ENCODE measurements around the gene DENND4B.
"Not testable (repeated sequence)": the region's sequence is repeated elsewhere in the genome, so short reads cannot be mapped to it uniquely, and the experiment has no call there.

The DENND4B gene

DNA sequence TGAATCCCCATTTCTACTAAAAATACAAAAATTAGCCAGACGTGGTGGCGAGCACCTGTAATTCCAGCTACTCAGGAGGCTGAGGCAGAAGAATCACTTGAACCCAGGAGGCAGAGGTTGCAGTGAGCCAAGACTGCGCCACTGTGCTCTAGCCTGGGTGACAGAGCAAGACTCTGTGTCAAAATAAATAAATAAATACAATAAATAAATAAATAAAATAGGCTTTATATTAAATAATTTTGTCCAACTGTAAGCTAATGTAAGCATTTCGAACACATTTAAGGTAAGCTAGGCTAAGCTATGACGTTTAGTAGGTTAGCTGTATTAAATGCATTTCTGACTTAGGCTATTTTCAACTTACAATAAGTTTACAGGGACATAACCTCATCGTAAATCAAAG lies 36.0 kb downstream of the DENND4B start:
- not testable (repeated sequence) for H3K36me3 ChIP-seq (ENCODE audit: control insufficient read depth, insufficient read depth, low read length); H3K4me1 ChIP-seq (ENCODE audit: control insufficient read depth, insufficient read depth, low read length); H3K9me3 ChIP-seq (ENCODE audit: control insufficient read depth, low read length); H3K4me3 ChIP-seq (ENCODE audit: insufficient read depth, low read depth, low read length); H3K27me3 ChIP-seq (ENCODE audit: control insufficient read depth, insufficient read depth, low read length, poor library complexity, severe bottlenecking); H3K27ac ChIP-seq (ENCODE audit: insufficient read depth, low read depth, low read length, poor library complexity, severe bottlenecking)
- WGBS, 2 experiments, result 93% methylated on average over 3 to 5 of the region's 6 CpGs

DNA sequence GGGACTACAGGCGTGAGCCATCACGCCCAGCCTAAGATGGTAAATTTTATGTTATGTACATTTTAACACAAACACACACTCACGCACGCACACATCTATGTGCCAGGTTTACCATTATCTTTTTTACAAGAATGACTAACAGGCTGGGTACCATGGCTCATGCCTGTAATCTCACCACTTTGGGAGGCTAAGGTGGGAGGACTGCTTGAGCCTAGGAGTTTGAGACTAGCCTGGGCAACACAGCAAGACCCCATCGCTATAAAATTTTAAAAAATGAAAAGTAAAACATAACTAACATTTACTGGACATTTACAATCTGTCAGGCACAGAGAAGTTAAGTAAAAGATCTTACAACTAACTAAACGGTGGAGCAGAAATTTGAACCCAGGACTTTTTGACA lies 38.4 kb downstream of the DENND4B start:
- Histone ChIP-seq H3K4me3 (ENCODE audit: insufficient read depth, low read depth, low read length) (no peak overlapping the region), H3K9me3 (ENCODE audit: control insufficient read depth, low read length) (no peaks in the 10 kb centered on the region), H3K27ac (ENCODE audit: insufficient read depth, low read depth, low read length, poor library complexity, severe bottlenecking) (no peak overlapping the region), H3K27me3 (ENCODE audit: control insufficient read depth, insufficient read depth, low read length, poor library complexity, severe bottlenecking) (no peaks in the 10 kb centered on the region), H3K36me3 (ENCODE audit: control insufficient read depth, insufficient read depth, low read length) (peaks cover 4% of the 10 kb centered on the region), H3K4me1 (ENCODE audit: control insufficient read depth, insufficient read depth, low read length) (no peaks in the 10 kb centered on the region)
- 95 to 98% methylated on average over 5 of the region's 6 CpGs for WGBS, 2 experiments

DNA sequence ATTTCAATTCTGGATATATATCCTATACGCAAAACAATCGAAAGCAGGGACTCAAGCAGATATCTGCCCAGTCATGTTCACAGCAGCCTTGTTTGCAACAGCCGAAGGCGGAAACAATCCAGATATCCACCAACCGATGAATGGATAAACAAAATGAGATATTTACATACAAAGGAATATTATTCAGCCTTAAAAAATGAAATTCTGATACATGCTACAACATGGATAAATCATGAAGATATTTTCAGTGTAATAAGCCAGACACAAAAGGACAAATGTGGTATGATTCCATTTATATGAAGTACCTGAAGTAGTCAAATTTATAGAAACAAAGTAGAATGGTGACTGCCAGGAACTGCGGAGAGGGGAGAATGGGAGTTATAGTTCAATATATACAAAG lies 39.4 kb downstream of the DENND4B start:
- no peaks in the 10 kb centered on the region for H3K9me3 ChIP-seq (ENCODE audit: control insufficient read depth, low read length)
- no peaks in the 10 kb centered on the region for H3K4me1 ChIP-seq (ENCODE audit: control insufficient read depth, insufficient read depth, low read length)
- peaks cover 4% of the 10 kb centered on the region for H3K36me3 ChIP-seq (ENCODE audit: control insufficient read depth, insufficient read depth, low read length)
- no peaks in the 10 kb centered on the region for H3K27me3 ChIP-seq (ENCODE audit: control insufficient read depth, insufficient read depth, low read length, poor library complexity, severe bottlenecking)
- 97 to 99% methylated on average over 5 to 6 of the region's 6 CpGs for WGBS, 2 experiments
- H3K4me3 ChIP-seq (ENCODE audit: insufficient read depth, low read depth, low read length), result no peak overlapping the region
- H3K27ac ChIP-seq (ENCODE audit: insufficient read depth, low read depth, low read length, poor library complexity, severe bottlenecking), result no peak overlapping the region

DNA sequence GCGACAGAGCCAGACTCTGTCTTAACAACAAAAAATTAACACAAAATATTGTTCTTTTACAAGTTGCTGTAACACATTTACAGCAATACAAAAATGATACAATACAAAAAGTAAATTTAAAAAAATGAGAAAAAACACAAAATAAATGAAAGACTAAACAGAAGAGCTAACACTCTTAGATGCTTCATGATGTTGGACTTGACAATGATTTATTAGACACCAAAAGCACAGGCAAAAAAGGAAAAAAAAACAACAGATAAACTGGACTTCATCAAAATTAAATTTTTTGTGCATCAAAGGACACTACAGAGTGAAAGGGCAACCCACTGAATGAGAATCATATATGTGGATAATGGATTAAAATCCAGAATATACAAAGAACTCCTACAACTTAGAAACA lies 40.1 kb downstream of the DENND4B start:
- 95 to 100% methylated on average over 1 of the region's 1 CpG for whole genome bisulfite sequencing, 2 experiments
- no peaks in the 10 kb centered on the region for H3K27me3 ChIP-seq (ENCODE audit: control insufficient read depth, insufficient read depth, low read length, poor library complexity, severe bottlenecking)
- H3K36me3 ChIP-seq (ENCODE audit: control insufficient read depth, insufficient read depth, low read length), result peaks cover 4% of the 10 kb centered on the region
- H3K4me1 ChIP-seq (ENCODE audit: control insufficient read depth, insufficient read depth, low read length), result no peaks in the 10 kb centered on the region
- no peaks in the 10 kb centered on the region for H3K9me3 ChIP-seq (ENCODE audit: control insufficient read depth, low read length)
- H3K4me3 ChIP-seq (ENCODE audit: insufficient read depth, low read depth, low read length), result no peak overlapping the region
- no peak overlapping the region for H3K27ac ChIP-seq (ENCODE audit: insufficient read depth, low read depth, low read length, poor library complexity, severe bottlenecking)

GRCh38 chr1:153905908-153906307 lies 40.6 kb downstream of the DENND4B start:
- H3K27ac ChIP-seq (ENCODE audit: insufficient read depth, low read depth, low read length, poor library complexity, severe bottlenecking); H3K36me3 ChIP-seq (ENCODE audit: control insufficient read depth, insufficient read depth, low read length); H3K27me3 ChIP-seq (ENCODE audit: control insufficient read depth, insufficient read depth, low read length, poor library complexity, severe bottlenecking); H3K4me3 ChIP-seq (ENCODE audit: insufficient read depth, low read depth, low read length); H3K4me1 ChIP-seq (ENCODE audit: control insufficient read depth, insufficient read depth, low read length); H3K9me3 ChIP-seq (ENCODE audit: control insufficient read depth, low read length): not testable (repeated sequence)
- 92 to 94% methylated on average over 8 of the region's 8 CpGs for WGBS, 2 experiments

GRCh38 chr1:153903841-153904455 lies 42.6 kb downstream of the DENND4B start:
- H3K27ac ChIP-seq (ENCODE audit: insufficient read depth, low read depth, low read length, poor library complexity, severe bottlenecking), result no peak overlapping the region
- no peaks in the 10 kb centered on the region for H3K4me1 ChIP-seq (ENCODE audit: control insufficient read depth, insufficient read depth, low read length)
- 92 to 96% methylated on average over 13 to 14 of the region's 14 CpGs for WGBS, 2 experiments
- no peaks in the 10 kb centered on the region for H3K9me3 ChIP-seq (ENCODE audit: control insufficient read depth, low read length)
- H3K4me3 ChIP-seq (ENCODE audit: insufficient read depth, low read depth, low read length), result no peak overlapping the region
- no peaks in the 10 kb centered on the region for H3K27me3 ChIP-seq (ENCODE audit: control insufficient read depth, insufficient read depth, low read length, poor library complexity, severe bottlenecking)
- peaks cover 8% of the 10 kb centered on the region for H3K36me3 ChIP-seq (ENCODE audit: control insufficient read depth, insufficient read depth, low read length)

DNA sequence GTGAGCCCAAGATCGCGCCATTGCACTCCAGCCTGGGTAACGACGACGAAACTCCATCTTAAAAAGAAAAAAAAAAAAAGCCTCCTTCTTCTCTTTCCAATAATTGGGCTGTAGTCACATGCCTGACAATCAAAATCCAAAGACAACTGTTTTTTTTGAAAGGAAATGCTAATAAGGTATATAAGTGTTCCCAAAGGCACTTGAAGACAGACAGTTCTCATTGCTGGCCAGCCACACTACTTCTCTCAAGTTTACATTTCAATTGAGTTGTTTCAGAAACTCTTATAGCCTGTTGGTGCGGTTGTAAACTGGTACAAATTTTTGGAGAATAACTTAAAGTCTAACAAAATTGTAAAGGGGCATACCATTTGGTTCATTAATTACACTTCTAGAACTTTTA lies 47.0 kb downstream of the DENND4B start:
- Histone ChIP-seq H3K4me1 (ENCODE audit: control insufficient read depth, insufficient read depth, low read length) (no peaks in the 10 kb centered on the region), H3K9me3 (ENCODE audit: control insufficient read depth, low read length) (no peaks in the 10 kb centered on the region), H3K4me3 (ENCODE audit: insufficient read depth, low read depth, low read length) (no peak overlapping the region), H3K27me3 (ENCODE audit: control insufficient read depth, insufficient read depth, low read length, poor library complexity, severe bottlenecking) (no peaks in the 10 kb centered on the region), H3K27ac (ENCODE audit: insufficient read depth, low read depth, low read length, poor library complexity, severe bottlenecking) (no peak overlapping the region), H3K36me3 (ENCODE audit: control insufficient read depth, insufficient read depth, low read length) (peaks cover 3% of the 10 kb centered on the region)
- 95 to 99% methylated on average over 5 to 6 of the region's 6 CpGs for WGBS, 2 experiments

- WGBS, 2 experiments, result 89 to 100% methylated on average over 1 of the region's 1 CpG
- not testable (repeated sequence) for H3K36me3 ChIP-seq (ENCODE audit: control insufficient read depth, insufficient read depth, low read length)
These were observed 50.7 kb downstream of the DENND4B start for GRCh38 chr1:153895866-153896265.

GRCh38 chr1:153891042-153891441 lies 55.5 kb downstream of the DENND4B start:
- not testable (repeated sequence) for H3K4me1 ChIP-seq (ENCODE audit: control insufficient read depth, insufficient read depth, low read length); H3K36me3 ChIP-seq (ENCODE audit: control insufficient read depth, insufficient read depth, low read length); H3K4me3 ChIP-seq (ENCODE audit: insufficient read depth, low read depth, low read length); H3K27ac ChIP-seq (ENCODE audit: insufficient read depth, low read depth, low read length, poor library complexity, severe bottlenecking); H3K27me3 ChIP-seq (ENCODE audit: control insufficient read depth, insufficient read depth, low read length, poor library complexity, severe bottlenecking); H3K9me3 ChIP-seq (ENCODE audit: control insufficient read depth, low read length)
- WGBS, 2 experiments, result 97 to 100% methylated on average over 7 of the region's 7 CpGs

More at GRCh38 chr1:153895866-153896265, 50.7 kb downstream of the DENND4B start:
- not testable (repeated sequence) for H3K27me3 ChIP-seq (ENCODE audit: control insufficient read depth, insufficient read depth, low read length, poor library complexity, severe bottlenecking); H3K4me3 ChIP-seq (ENCODE audit: insufficient read depth, low read depth, low read length); H3K9me3 ChIP-seq (ENCODE audit: control insufficient read depth, low read length); H3K27ac ChIP-seq (ENCODE audit: insufficient read depth, low read depth, low read length, poor library complexity, severe bottlenecking); H3K4me1 ChIP-seq (ENCODE audit: control insufficient read depth, insufficient read depth, low read length)

DNA sequence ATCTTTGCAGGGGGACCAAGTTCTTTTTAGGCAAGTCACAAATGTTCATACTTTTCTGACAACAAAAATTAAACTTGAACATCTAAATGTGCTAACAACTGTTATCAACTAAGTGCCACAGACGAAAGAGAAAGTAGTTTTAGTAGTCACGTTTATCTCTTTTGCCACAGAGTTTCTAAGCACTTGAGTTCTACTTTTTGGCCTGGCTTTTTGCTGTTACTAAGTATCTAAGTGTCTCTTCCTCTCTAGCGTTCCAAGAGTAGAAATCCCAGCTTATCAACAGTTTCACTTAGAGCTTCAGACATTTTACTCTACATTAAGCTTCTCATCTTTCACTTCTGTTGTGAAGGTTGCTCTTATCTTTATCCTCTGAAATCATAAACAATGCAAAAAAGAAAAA lies 58.0 kb downstream of the DENND4B start:
- Histone ChIP-seq H3K36me3 (ENCODE audit: control insufficient read depth, insufficient read depth, low read length) (peaks cover 7% of the 10 kb centered on the region), H3K4me3 (ENCODE audit: insufficient read depth, low read depth, low read length) (no peak overlapping the region), H3K4me1 (ENCODE audit: control insufficient read depth, insufficient read depth, low read length) (no peaks in the 10 kb centered on the region), H3K27me3 (ENCODE audit: control insufficient read depth, insufficient read depth, low read length, poor library complexity, severe bottlenecking) (no peaks in the 10 kb centered on the region), H3K27ac (ENCODE audit: insufficient read depth, low read depth, low read length, poor library complexity, severe bottlenecking) (no peak overlapping the region), H3K9me3 (ENCODE audit: control insufficient read depth, low read length) (no peaks in the 10 kb centered on the region)
- WGBS, 2 experiments, result 95 to 97% methylated on average over 3 of the region's 3 CpGs

DNA sequence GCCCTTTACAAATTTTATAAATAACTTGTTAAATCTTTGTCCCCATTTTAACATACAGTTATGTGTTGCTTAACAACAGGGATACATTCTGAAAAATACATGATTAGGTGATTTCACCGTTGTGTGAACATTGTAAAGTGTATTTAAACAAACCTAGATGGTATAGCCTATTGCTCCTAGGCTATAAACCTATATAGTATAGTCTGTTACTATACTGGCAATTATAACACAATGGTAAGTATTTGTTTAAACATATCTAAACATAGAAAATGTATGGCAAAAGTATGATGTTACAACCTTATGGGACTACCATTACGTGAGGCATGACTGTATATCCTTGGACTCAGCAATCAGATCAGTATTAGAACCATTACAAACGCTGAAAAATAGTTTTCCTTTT lies 60.4 kb downstream of the DENND4B start:
- WGBS, 2 experiments, result 87 to 88% methylated on average over 2 to 3 of the region's 3 CpGs

More for the DNA sequence above, 60.4 kb downstream of the DENND4B start:
- Histone ChIP-seq H3K4me3 (ENCODE audit: insufficient read depth, low read depth, low read length) (no peak overlapping the region), H3K9me3 (ENCODE audit: control insufficient read depth, low read length) (no peaks in the 10 kb centered on the region), H3K4me1 (ENCODE audit: control insufficient read depth, insufficient read depth, low read length) (peaks cover 20% of the 10 kb centered on the region), H3K36me3 (ENCODE audit: control insufficient read depth, insufficient read depth, low read length) (no peaks in the 10 kb centered on the region), H3K27me3 (ENCODE audit: control insufficient read depth, insufficient read depth, low read length, poor library complexity, severe bottlenecking) (no peaks in the 10 kb centered on the region), H3K27ac (ENCODE audit: insufficient read depth, low read depth, low read length, poor library complexity, severe bottlenecking) (no peak overlapping the region)

All from ectodermal cell (in vitro differentiated cells).